ENCODE measurements around the gene DPEP1.
"Not testable (repeated sequence)": the region's sequence is repeated elsewhere in the genome, so short reads cannot be mapped to it uniquely, and the experiment has no call there.

Gene DPEP1

DNA sequence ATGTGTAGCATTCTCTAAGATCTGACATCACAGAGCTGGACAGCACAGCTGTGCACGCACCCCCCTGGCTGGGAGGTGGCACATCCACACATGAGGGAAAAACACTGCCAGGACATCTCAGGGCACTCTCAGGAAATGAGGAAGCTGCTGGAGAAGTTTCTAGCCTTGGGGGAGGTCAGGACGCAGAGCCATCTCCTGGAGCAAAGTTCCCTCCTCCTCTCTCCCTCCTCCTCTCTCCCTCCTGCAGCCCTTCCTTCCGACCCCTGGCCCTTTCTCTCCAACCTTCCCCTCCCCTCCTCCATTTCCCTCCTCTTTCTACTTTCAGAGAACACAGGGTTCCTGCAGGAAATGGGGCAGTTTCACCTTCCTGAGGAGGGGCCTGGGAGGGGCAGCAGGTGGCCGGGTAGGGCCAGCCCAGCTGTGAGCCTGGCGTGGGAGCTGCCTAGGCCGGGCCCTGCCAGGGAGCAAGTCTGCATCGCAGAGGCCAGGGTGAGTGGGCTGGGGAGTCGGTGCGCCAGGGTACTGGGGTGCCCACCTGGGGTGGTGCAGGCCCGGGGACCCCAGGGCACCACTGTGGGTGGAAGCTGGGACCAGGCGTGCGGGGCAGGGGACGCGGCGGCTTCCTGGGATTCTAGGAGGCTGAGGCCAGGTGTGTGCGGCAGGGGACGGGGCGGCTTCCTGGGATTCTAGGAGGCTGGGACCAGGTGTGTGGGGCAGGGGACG lies at the start of gene DPEP1:
TSS of gene DPEP1 (plus strand) at position 412 of the 723 bp plus-strand sequence. CDS start 16,769 bp downstream, outside the sequence.
- in situ Hi-C loops (cut with HindIII; ENCODE audit: low sequenced_read_pairs) = no loop called here

DNA sequence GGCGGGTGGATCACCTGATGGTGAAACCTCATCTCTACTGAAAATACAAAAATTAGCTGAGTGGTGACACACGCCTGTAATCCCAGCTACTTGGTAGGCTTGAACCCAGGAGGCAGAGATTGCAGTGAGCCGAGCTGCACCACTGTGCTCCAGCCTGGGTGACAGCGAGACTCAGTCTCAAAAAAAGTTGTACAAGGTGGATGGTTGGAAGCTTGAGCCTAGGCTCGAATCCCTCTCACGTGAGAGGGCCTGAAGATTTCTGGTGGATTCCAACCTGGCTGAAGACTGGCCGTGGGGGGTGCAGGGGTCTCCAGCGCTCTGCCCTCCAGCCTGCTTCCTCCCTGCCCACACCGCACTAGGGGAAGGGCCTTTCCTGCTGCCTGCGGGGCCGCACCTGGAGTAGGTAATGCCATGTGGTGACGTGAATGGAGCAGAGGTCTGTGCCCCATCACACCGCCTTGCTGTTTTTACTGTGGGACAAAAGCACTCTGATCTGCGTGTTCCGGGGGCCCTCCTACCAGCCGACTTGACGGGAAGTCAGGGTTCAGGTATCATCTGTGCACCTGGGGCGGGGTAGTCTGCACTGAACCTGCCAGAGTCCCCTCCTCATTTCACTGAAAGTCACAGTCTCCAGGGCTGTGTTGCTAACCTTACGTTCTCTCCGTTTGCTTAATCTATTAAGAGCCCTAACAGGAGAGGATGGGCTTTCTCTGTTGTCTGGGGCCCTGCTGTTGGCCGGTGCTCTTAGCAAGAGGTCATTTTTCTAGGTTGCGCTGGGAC lies 48.8 kb upstream of the DPEP1 start:
- in situ Hi-C loops (cut with HindIII; ENCODE audit: low sequenced_read_pairs) = no loop called here

DNA sequence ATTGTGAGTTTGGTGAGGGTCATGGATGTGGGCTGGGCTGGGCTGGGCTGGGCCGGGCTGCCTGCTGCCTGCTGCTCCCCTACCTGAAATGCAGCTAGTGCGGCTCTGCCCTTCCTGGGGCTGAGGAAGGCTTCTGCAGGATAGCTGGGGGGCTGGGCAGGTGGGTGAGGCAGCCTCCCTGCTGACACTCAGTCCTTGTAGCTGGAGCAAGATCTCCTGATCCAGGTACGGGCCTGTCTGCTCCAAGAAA lies 48.3 kb upstream of the DPEP1 start:
- in situ Hi-C loops (cut with HindIII; ENCODE audit: low sequenced_read_pairs) = no loop called here

DNA sequence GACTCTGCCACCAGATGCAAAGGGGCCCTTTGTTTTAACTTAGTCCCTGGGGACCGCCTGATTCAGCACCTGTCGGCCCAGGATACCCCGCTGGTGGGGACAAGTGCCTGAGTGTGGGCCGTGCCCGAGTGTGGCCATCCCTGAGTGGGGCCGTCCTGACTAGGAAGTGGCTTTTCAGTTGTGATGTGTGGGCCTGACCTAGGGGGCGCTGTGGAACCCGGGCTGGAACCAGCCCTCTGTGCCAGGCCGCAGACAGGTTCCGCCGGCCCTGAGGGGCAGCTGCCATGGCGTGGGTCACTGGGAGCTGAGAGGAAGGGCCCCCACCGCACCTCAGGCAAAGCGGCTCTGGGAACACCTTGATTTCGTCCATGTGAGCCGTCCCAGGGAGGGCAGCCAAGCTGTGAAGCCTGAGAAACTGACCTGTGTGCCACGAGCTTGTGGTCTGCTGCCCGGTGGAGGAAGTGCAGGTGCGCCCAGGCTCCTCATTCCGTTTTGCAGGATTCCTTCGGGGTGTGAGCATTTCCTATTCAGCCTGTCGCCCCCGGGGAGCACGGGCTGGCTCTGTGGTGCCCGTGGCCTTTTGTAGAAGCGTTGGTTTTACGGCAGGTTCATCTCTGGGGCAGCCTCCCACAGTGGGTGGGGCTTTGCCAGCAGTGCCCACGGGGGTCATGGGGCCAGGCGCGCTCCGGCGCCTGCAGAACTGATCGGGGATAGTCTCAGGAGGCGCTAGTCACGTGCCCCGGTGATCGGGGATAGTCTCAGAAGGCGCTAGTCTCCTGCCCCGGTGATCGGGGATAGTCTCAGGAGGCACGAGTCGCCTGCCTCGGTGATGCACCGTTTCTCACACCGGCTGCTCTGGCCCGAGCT lies 47.7 kb upstream of the DPEP1 start:
- in situ Hi-C loops (cut with HindIII; ENCODE audit: low sequenced_read_pairs) = no loop called here

DNA sequence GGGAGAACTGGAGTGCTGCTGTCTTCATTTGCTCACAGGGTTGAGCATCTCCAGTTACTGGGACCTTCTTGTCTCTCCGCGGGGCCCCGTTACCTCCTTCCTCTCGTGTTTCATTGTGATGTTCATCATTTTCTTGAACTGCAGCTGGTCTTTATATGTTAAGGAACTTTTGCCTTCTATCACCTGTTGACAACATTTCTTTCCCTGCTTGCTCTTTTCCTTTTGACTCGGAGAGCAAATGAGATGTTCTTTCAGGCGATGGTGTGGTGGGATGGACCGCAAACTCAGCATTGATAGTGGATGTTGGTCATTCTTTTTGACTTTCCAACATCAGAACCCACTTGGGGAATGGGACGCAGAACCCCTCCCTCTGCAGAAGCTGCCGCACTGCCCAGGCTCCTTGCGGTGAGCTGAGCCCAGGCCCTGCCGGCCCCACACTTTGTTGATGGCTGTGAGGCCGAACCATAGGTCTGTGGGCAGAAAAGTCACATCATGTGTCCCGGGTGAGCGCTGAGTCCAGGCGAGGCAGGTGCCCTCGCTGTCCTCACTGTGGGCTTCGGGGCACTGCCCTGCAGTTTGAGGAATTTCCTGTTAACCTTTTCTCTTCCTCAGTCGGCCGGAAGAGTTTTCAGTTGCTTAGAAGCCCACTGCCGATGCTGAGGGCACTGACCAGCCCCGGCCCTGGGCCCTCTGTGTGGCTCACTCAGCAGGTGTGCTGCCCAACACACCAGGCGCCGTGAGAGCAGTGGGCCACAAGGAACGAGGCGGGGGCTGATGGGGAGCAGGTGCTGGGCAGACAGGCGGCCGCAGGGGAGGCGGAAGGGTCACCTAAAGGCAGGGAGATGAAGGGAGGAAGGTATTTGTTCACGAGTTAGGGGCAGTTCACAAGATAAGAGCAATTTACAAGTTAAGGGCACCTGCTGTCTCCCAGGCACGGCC lies 45.5 kb upstream of the DPEP1 start:
- in situ Hi-C loops (cut with HindIII; ENCODE audit: low sequenced_read_pairs) = no loop called here

DNA sequence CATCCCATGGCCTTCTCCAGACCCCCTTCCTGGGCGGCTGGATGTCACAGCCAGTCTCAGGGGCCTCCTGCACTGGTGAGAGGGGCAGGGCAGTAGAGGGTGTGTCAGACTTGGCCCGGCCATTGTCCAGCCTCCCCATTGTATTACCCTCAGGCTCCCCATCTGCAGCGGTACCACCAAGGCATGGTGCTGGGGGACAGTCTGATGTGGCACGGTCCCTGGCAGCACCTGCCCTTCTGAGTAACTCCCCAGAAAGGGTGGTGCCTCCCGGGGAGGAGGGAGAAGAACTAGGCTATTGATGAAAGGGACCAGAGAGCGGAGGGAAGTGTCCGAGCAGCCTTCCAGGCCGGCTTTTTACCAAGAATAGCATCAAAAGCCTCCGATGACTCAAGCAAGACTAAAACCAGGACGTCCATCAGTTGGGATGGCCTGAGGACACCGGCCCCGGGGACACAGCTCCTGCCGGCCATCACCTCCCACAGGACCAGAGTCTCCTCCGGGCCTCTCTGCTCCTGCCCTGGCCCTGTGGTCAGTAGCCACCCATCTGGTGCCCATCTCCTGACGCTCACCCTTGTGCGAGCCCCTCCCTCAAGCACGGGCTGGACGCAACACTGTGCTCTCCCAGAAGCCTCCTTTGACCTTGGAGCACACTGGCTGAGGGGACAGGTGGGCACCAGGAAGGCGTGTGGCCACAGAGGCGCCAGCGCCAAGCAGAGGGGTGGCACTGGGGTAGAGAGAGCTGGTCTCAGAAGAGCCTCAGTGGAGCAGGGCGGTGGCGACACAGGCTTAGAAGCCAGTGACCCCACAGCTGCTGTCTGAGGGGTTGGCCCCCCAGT lies 43.7 kb upstream of the DPEP1 start:
- in situ Hi-C loops (cut with HindIII; ENCODE audit: low sequenced_read_pairs) = no loop called here

DNA sequence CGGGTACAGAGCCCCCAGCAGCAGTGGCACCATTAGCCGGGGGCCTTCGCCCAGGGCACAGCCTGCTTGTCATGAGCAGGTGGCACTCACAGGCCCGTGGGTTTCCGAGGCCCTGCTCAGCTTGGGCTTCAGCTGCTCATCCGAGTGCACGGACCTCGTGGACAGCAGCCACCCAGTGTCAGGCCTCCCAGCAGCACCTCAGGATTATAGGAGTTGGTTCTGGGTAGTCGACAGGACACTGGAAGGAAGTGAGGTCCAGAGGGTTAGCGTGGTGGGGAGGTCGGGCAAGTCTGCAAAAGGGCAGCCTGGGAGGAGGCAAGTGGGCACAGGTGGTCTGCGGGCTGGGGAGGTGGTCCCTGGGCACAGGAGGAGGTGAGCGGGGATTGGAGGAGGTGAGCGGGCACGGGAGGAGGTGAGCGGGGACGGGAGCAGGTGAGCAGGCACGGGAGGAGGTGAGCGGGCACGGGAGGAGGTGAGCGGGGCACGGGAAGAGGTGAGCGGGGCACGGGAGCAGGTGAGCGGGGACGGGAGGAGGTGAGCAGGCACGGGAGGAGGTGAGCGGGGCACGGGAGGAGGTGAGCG lies 43.0 kb upstream of the DPEP1 start:
- in situ Hi-C loops (cut with HindIII; ENCODE audit: low sequenced_read_pairs) = no loop called here

DNA sequence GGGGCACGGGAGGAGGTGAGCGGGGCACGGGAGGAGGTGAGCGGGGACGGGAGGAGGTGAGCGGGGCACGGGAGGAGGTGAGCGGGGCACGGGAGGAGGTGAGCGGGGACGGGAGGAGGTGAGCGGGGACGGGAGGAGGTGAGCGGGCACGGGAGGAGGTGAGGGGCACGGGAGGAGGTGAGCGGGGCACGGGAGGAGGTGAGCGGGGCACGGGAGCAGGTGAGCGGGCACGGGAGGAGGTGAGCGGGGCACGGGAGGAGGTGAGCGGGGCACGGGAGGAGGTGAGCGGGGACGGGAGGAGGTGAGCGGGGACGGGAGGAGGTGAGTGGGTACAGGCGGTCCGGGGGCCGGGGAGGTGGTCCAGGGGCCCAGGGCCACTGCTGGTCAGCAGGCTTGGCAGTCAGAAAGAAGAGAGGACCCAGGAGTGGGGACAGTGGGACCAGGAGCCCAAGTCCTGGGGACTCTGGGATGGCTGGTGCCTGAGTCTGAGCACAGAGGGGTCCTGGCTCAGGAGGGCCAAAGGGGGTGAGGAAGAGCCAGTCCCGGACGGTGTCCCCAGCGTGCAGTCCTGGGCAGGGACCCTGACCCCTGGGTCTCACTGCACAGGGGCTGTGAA lies 42.4 kb upstream of the DPEP1 start:
- in situ Hi-C loops (cut with HindIII; ENCODE audit: low sequenced_read_pairs) = not testable (repeated sequence)

DNA sequence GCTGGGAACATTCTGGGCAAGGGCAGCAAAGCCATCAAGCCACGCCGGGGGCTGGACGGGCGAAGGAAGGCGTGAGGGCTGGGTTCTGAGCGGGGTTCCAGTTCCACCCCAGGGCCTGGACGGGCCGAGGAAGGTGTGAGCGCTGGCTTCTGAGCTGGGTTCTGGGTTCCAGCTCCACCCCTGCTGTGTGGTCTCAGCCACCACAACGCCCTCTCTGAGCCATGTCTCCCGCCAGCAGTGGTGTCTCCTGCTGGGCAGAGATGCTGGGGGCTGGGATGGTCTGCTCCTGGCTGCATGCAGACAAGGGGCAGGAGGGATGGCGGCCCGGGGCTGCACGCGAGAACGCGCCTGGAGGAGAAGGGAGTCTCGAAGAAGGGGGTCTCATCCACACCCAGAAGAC lies 41.8 kb upstream of the DPEP1 start:
- in situ Hi-C loops (cut with HindIII; ENCODE audit: low sequenced_read_pairs) = no loop called here

DNA sequence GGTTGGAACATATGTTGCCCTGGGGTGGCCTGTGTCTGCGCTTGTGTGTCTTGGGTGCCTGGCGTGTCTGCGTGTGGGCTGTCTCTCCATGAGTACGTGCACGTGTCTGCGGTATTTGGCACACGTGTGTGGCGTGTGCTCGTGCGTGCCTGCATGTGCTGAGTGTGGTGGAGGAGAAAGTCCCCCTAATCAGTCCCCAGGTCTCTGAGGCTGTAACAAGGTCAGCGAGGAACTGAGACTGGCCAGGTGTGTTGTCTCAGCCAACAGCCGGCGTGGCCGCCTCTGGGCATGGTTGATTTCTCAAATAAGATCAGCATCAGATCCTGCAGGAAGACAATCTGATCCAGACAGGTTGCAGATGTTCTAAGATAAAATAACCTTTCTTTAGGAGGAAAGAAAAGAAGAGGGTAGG lies 41.4 kb upstream of the DPEP1 start:
- in situ Hi-C loops (cut with HindIII; ENCODE audit: low sequenced_read_pairs) = no loop called here

DNA sequence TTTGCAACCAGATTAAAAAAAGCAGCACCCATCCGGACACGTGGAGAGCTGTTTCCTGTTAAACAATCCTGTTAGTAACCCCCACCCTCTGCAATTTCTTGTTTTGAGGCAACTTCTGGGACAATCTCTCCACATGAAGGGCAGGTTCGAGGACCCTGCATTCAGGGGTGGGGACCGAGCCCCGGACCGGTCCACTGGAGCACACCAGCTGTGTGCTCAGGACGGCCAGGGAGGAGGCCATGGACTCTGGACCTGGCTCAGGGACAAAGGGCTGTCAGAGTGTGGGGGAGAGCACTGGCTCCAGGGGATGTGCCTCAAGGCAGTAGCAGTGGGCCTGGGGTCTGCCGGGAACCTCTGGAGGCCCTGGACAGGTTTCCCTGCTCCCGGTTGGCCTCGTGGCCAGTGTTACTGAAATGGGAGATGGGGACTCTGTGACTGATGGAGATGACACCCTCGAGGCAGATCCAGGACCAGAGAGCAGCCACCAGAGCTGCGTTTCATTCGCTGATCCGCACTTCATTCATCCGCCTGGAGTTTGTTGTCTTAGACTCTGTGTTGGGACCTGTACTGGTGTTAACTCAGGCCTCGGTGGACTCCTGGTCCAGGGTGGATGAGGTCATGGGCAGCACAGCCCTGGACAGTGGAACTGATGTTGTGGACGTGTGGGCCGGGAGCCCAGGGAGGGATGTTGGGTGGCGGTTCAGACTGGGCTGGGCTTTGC lies 40.8 kb upstream of the DPEP1 start:
- in situ Hi-C loops (cut with HindIII; ENCODE audit: low sequenced_read_pairs) = no loop called here

DNA sequence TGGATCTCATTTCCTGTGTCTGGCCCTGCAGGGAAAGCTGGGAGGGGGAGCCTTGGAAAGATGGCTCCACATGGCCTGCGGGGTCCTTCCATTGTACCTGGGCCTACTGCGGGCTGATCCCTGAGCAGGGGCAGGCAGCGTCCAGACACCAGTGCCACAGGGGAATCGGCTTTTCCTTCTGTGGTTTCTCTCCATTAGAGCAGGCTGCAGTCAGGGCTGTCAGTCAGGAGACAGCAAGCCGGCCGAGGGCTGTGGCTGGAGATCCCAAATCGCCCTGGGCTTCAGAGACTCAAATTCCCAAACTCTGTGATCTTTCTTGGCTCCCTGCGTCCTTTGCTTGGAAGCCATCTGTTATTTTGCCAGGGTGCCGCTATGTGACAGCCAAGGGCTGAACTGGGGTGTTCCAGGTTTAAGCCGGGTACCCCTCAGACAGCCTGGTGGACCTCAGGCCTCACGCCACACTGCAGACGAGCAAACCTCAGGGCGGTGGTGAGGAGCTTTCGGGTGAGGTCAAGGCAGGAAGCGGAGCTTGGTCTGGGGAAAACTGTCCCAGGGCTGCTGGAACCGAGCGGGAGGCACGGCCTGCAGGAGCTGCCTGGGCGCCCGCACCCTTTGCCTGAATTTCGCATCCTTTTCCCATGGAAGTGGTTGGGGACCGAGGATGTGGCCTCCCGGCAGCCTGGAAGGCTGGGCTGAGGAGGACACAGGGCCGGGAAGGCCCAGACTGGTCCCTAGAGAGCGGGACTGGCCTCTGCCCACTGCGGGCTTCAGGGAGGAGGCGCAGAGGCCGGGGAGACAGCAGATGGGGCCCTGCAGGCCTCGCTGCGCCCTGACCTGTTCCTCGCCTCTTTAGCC lies 39.4 kb upstream of the DPEP1 start:
- in situ Hi-C loops (cut with HindIII; ENCODE audit: low sequenced_read_pairs) = no loop called here

DNA sequence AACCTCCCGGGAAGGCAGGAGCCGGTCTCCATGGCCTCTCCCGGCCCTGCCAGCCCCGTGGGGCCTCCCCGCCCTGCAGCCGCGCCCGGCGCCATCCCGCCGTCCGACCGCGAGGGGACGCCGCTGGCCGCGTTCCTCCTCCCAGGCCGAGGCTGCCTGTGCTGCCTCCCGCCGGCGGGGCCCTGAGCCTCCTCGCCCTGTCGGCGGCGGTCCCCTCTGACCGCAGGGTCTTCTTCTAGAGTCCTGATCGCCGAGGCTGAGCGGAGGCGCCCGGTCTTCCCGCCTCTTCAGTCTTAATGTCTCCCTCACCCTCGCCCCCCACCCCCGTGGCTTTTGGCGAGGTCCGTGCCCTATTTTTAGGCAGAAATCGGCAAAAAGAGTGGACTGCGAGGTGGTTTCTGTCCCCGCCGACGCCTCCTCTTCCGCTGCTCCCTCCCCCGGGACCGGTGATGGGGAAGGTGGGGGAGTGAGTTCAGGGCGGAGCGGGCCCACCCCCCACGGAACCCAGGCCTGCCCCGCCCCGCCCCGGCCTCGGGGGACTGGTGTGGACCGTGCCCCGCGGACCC lies 38.7 kb upstream of the DPEP1 start:
- in situ Hi-C loops (cut with HindIII; ENCODE audit: low sequenced_read_pairs) = no loop called here

DNA sequence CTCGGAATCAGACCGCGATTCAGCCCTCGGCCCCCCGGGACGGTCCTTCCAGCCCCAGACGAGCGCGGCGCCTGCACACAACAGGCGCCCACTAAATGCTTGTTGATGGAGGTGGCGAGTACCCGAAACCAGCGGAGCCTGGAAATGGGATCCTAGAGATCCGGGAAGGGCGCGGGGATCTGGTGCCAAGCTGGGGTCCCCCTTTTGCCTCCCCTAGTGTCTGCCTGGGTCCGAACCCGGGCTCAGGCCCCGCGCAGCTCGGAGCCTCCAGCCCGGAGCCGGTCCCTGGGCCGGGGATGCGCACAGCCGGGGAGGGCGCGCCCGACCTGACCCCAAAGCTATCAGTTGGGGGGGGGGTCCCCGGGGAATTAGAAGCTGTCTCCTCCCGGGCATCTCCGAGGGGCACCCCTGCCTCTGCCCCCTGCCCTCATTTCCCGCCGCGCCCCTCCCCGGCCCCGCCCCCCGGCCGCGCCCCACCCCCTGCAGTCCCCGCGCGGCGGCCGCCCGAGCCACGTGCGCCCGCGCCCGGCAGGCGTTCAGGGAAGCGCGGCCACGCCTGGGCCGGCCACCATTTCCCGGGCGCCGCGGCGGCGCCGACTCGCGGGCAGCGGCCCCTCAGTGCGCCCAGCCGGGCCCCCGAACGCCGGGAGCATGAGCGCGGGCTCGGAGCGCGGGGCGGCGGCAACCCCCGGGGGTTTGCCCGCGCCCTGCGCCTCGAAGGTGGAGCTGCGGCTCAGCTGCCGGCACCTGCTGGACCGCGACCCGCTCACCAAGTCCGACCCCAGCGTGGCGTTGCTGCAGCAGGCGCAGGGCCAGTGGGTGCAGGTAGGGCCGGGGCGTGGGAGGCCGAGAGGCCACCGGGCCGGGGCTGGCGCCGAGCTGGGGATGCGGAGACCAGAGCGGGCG lies 37.9 kb upstream of the DPEP1 start, which contains the start of gene CPNE7:
TSS of gene CPNE7 (plus strand) at position 512 of the 906 bp plus-strand sequence. CDS start at position 652, 140 bp downstream.
- in situ Hi-C loops (cut with HindIII; ENCODE audit: low sequenced_read_pairs) = no loop called here

DNA sequence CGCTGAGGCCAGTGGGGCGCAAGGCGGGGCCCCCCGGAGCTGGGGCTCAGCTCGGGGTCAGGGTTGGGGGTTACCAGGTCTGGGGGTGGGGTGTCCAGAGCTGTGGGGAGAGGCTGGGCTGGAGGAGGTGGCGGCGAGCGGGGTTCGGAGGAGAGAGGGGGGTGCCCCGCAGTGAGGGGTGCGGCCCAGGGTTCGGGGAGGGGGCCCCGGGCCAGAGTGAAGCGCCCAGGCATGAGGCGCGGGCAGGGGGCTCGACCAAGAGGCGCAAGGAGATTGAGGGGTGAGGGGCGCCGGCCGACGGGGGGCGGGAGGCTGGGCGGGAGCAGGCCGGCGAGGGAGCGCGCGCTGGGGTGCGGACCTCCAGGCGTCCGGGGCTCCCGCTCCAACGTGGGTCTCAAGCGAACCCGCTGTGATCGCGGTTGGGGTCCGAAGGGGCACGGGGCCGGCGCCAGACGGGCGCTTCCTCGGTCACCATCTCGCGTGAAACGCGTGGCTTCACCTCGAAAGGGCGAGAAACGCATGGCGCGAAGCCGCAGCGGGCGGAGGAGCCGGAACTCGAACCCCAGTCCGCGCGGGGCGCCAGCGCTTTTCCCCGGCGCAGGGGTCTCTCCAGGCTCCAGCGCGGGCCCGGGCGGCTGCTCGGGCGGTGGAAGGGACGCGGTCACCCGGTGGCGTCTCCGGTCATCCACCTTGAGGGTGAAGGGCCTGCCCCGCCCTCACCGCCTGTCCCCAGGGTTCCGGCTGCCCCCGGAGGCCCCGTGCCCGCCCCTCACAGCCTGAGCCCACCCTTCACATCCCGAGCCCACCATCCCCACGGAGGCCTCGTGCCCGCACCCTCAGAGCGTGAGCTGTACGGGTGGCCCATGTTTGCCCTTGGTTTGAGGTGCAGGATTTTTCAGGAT lies 37.0 kb upstream of the DPEP1 start:
- in situ Hi-C loops (cut with HindIII; ENCODE audit: low sequenced_read_pairs) = no loop called here
